GM12864 (cell line): ENCODE results near the gene DOC2B.
"Not testable (repeated sequence)": the region's sequence is repeated elsewhere in the genome, so short reads cannot be mapped to it uniquely, and the experiment has no call there.

Source experiments
- DNase-seq: peaks from one replicate; pipeline ENCODE4 v3.0.0-alpha.2; 2011; ENCODE audit warnings: low read depth
- H3K4me3 ChIP-seq: 2 replicates; pipeline ENCODE4 v1.5.1; 2011; ENCODE audit warnings: mild to moderate bottlenecking, low read depth, low read length, control low read depth
- TF ChIP-seq, protein P1 (sequence below): IDR thresholded peaks from 2 replicates; pipeline ENCODE4 v1.5.1; 2011; ENCODE audit warnings: low read depth, mild to moderate bottlenecking, moderate library complexity, low read length, control low read depth, inconsistent platforms; ENCODE audit errors: missing control alignments

Gene DOC2B

DNA sequence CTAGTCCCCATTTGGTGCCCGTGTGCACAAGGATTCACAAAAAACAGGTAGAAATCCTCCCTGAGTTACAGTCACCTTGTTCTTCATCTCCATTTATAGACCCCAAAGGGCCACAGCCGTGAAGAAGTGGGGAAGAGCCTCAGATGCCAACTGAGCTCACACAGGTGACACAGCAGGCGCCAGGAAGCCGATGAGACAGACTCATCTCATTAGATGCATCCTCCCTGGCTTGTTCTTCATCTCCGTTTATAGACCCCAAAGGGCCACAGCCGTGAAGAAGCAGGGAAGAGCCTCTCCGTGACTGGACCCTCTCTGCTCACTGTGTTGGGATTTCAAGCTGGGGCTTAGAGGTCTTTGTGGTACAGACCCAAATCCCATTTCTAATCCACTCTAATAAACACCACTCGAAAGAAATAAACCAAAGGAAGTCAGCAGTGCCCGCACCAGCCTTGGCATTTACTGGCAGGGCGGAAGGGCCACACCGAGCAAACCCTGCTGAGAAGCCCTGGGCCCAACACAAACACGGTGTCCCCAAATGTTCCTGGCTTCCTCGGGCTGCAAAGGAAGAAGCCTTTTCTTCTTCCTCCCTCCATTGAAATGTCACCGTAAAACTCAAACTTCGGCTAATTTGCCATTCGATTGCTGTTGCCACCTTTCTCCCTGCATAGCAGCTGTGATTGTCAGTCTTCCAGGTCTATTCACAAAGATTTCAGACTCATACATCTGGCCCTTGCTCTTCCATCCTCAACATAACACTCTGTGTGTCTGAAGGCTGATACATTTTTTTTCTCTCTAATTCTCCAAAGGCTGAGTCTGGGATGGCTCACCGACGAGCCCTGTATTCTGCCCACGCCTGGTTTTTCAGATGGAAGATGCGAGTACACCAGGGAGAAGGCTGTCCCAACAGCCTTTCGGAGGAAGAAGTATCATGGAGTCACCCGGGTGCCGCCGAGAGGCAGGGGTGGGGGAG lies 44.9 kb upstream of the DOC2B start:
- DNase-seq: no peak
- no peak overlapping the region for H3K4me3 ChIP-seq
- TF ChIP-seq, protein P1, sequence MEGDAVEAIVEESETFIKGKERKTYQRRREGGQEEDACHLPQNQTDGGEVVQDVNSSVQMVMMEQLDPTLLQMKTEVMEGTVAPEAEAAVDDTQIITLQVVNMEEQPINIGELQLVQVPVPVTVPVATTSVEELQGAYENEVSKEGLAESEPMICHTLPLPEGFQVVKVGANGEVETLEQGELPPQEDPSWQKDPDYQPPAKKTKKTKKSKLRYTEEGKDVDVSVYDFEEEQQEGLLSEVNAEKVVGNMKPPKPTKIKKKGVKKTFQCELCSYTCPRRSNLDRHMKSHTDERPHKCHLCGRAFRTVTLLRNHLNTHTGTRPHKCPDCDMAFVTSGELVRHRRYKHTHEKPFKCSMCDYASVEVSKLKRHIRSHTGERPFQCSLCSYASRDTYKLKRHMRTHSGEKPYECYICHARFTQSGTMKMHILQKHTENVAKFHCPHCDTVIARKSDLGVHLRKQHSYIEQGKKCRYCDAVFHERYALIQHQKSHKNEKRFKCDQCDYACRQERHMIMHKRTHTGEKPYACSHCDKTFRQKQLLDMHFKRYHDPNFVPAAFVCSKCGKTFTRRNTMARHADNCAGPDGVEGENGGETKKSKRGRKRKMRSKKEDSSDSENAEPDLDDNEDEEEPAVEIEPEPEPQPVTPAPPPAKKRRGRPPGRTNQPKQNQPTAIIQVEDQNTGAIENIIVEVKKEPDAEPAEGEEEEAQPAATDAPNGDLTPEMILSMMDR: no peak

DNA sequence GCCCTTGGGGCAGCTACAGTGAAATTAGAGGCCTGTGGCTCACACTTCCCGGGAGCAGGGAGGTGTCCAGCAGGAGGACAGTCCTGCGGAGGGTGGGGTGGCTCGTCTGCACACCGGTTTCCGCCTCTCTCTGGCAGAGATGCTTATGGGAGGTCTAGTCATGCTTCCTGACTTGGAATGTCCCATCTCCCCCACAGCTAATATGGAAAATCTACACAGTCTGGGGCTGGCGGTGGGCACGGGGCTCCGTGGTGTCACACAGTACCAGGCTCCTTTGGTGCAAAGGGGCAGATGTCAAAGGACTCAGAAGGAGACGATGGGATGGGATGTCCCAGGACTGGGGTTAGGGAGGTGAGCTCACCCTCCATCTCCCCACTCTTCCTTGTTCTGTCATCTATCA lies 44.1 kb upstream of the DOC2B start:
- TF ChIP-seq, protein P1: no peak

DNA sequence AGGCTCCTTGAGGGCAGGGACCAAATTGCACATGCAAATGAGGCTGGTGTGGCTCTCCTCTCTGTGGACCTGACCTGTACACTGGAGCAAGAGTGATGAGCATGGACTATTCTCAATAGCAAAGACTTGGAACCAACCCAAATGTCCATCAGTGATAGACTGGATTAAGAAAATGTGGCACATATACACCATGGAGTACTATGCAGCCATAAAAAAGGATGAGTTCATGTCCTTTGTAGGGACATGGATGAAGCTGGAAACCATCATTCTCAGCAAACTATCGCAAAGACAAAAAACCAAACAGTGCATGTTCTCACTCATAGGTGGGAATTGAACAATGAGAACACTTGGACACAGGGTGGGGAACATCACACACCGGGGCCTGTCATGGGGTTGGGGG lies 43.1 kb upstream of the DOC2B start:
- not testable (repeated sequence) for H3K4me3 ChIP-seq, DNase-seq

More for the DNA sequence above, 44.1 kb upstream of the DOC2B start:
- H3K4me3 ChIP-seq: no peak overlapping the region
- no peak for DNase-seq

DNA sequence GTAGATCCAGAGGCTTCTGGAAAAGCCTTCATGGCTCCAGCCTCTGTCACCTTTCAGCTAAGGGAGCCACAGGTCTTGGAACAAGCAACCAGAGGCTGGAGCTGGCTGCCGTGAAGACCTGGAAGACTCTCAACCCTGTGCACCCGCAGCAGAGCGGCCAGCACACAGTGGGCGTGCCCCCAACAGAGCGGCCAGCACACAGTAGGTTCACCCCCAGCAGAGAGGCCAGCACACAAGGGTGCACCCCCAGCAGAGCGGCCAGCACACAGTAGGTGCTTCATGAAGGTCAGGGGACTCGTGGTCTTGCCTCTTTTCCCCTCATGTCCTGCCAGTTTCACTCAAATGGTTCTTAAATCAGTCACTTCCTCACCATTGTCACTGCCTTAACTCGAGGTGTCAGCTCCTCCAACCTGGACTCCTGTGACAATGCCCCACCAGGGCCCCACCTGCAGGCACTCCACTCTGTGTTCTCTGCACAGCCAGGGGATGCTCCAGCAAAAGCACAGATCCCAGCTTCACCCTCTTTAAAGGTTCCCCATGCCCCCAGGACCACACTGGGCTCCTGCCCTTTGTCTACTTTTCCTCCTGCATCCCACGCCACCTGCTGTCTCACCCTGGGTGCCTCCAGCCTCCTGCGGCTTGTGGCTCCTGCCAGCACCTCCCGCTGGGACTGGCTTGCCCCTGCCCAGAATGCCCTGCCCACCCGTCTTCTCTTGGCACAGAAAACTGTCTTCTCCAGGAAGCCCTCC lies 42.4 kb upstream of the DOC2B start:
- TF ChIP-seq, protein P1: no peak
- DNase-seq: no peak
- H3K4me3 ChIP-seq: no peak overlapping the region

DNA sequence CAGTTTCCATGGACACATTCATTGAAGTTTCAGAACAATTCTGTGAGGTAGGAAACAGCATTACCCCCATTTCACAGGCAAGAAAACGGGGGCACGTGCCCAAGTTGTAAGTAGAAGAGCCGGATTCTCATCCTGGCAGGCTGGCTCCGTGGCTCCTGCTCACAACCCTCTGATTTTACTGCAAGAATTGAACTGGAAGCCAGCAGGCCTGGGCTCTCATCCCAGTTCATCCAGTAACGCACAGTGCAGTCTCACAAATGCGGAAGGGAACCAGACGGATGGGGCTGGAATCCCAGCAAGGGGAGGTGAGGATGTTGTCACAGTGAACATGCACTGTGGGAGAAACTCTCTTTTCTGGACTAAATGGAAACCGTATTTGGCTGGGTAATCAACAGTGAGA lies 40.7 kb upstream of the DOC2B start:
- no peak overlapping the region for H3K4me3 ChIP-seq
- no peak for DNase-seq
- TF ChIP-seq, protein P1: no peak

DNA sequence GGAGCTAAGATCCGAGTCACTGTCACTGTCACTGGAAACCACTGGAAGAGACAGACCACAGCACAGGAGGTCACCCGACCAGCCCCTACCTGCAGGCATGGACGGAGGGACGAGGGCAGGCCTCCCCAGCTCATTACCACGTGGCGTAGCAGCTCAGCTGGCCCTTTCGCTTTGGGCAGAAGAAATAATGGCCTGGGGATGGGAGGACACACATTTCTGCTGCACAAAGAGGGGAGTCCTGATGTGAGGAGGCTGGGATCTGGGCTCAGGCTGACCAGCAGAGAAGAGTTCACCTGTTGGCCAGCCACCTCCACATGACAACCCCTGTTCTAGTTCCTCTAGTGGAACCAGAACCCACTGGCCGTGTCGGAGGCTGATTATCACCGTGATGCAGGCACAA lies 38.2 kb upstream of the DOC2B start:
- TF ChIP-seq, protein P1: no peak
- DNase-seq: no peak
- H3K4me3 ChIP-seq: no peak overlapping the region

DNA sequence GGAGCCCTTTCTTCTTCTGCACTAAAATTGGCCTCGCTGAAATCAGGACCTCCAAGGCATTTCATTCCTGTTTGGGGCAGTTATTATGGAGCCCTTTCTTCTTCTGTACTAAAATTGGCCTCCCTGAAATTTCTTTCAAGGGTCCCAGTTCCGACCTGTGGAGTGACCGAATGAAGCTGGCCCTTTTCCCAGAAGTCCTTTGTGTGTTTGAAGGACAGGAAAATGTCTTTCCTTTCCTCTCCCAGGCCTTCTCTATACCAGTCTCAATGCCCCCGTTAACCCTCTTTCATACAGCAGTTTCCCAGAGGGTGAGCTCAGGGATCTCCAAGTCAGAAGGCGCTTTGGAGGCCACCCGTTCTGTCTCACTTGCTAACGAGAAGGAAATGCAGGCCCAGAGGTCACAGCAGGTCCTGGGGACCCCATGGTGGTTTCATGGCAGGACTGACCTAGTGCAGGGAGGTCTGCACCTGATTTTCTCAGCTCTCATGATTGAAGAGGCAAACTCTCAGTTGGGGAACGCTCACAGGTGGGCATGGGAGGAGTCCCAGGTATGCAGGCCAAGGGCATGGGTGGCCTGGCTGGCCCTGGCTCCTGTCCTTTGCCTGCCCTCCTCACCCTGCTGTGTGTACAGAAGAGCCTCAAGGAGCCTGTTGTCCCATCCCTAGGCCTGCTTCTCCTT lies 37.1 kb upstream of the DOC2B start:
- TF ChIP-seq, protein P1: no peak
- DNase-seq: no peak
- H3K4me3 ChIP-seq: no peak overlapping the region
